MM.1S (cell line): ENCODE measurements around the gene TFDP1.

Experiments used
- DNase-seq: peaks from one replicate; pipeline ENCODE4 v3.0.0-alpha.2; 2015
- H2AFZ ChIP-seq: fragments of 300-600 bp; sonication (generic); 2 replicates; pipeline ENCODE4 v1.6.0; 2016; ENCODE audit warnings: antibody characterized with exemption, low read length
- H3F3A ChIP-seq: fragments of 300-600 bp; sonication (generic); 2 replicates; pipeline ENCODE4 v1.6.1; 2016; ENCODE audit warnings: mild to moderate bottlenecking, antibody characterized with exemption, low read length, moderate library complexity, mixed read lengths; ENCODE audit not compliant: insufficient read depth
- H3K27ac ChIP-seq: fragments of 300-600 bp; sonication (generic); 2 replicates; pipeline ENCODE4 v1.5.1; 2016; ENCODE audit warnings: mild to moderate bottlenecking, low read length
- H3K27me3 ChIP-seq: fragments of 300-600 bp; sonication (generic); replicated peaks from 2 replicates; pipeline ENCODE4 v1.6.0; 2016; ENCODE audit warnings: low read length; ENCODE audit not compliant: insufficient read depth
- H3K36me3 ChIP-seq: fragments of 300-600 bp; sonication (generic); replicated peaks from 2 replicates; pipeline ENCODE4 v1.6.1; 2016; ENCODE audit warnings: mild to moderate bottlenecking, low read length, mixed read lengths; ENCODE audit not compliant: insufficient read depth
- H3K4me1 ChIP-seq: fragments of 300-600 bp; sonication (generic); 2 replicates; pipeline ENCODE4 v1.6.1; 2016; ENCODE audit warnings: low read length, mixed read lengths
- H3K4me2 ChIP-seq: fragments of 300-600 bp; sonication (generic); 2 replicates; pipeline ENCODE4 v1.6.0; 2016; ENCODE audit warnings: low read depth, low read length
- H3K4me3 ChIP-seq: fragments of 300-600 bp; sonication (generic); 2 replicates; pipeline ENCODE4 v1.5.1; 2016; ENCODE audit warnings: low read length, mixed read lengths
- H3K79me2 ChIP-seq: fragments of 300-600 bp; sonication (generic); 2 replicates; pipeline ENCODE4 v1.6.1; 2016; ENCODE audit warnings: mixed run types, low read length, mixed read lengths
- H3K9ac ChIP-seq: fragments of 300-600 bp; sonication (generic); 2 replicates; pipeline ENCODE4 v1.6.1; 2016; ENCODE audit warnings: low read length, mixed read lengths
- H3K9me2 ChIP-seq: fragments of 300-600 bp; sonication (generic); replicated peaks from 2 replicates; pipeline ENCODE4 v1.6.1; 2016; ENCODE audit warnings: mild to moderate bottlenecking, low read length, mixed read lengths; ENCODE audit not compliant: insufficient read depth
- H3K9me3 ChIP-seq: fragments of 300-600 bp; sonication (generic); replicated peaks from 2 replicates; pipeline ENCODE4 v1.6.1; 2016; ENCODE audit warnings: mild to moderate bottlenecking, low read length, mixed read lengths; ENCODE audit not compliant: insufficient read depth
- H4K20me1 ChIP-seq: fragments of 300-600 bp; sonication (generic); 2 replicates; pipeline ENCODE4 v1.6.1; 2016; ENCODE audit warnings: mild to moderate bottlenecking, low read length, moderate library complexity, mixed read lengths; ENCODE audit not compliant: insufficient read depth
- CTCF ChIP-seq: fragments of 300-600 bp; sonication (generic); IDR thresholded peaks from 2 replicates; pipeline ENCODE4 v1.5.1; 2016; ENCODE audit warnings: antibody characterized with exemption, low read length, mixed read lengths
- EZH2 ChIP-seq: fragments of 300-600 bp; sonication (generic); optimal IDR thresholded peaks from 2 replicates; pipeline ENCODE3; 2017; ENCODE audit warnings: low read depth, mild to moderate bottlenecking, antibody characterized with exemption, low read length, mixed read lengths
- EZH2phosphoT487 ChIP-seq: fragments of 300-600 bp; sonication (generic); IDR thresholded peaks from 2 replicates; pipeline ENCODE4 v1.6.1; 2018; ENCODE audit warnings: antibody characterized with exemption, low read length

TFDP1 gene

GRCh38 chr13:113671066-113672001 lies 86.8 kb downstream of the TFDP1 start:
- TF ChIP-seq CTCF, result no peak
- no peak for TF ChIP-seq EZH2
- no peaks in the 10 kb centered on the region for H3K9me2 ChIP-seq
- no peaks in the 10 kb centered on the region for H3F3A ChIP-seq
- H3K79me2 ChIP-seq, result no peaks in the 10 kb centered on the region
- peaks cover 23% of the 10 kb centered on the region for H3K27me3 ChIP-seq
- no peaks in the 10 kb centered on the region for H3K36me3 ChIP-seq
- no peak for DNase-seq
- no peak overlapping the region for H3K4me3 ChIP-seq
- no peaks in the 10 kb centered on the region for H4K20me1 ChIP-seq
- no peak overlapping the region for H2AFZ ChIP-seq
- H3K9me3 ChIP-seq, result no peaks in the 10 kb centered on the region
- H3K27ac ChIP-seq, result no peak overlapping the region
- H3K4me1 ChIP-seq, result no peaks in the 10 kb centered on the region
- no peak overlapping the region for H3K9ac ChIP-seq
- no peak overlapping the region for H3K4me2 ChIP-seq

- H3K9ac ChIP-seq, result no peak overlapping the region
- TF ChIP-seq EZH2phosphoT487, result no peak
- no peak for TF ChIP-seq CTCF
- no peak for TF ChIP-seq EZH2
- H3K9me2 ChIP-seq, result no peaks in the 10 kb centered on the region
- H3K27ac ChIP-seq, result no peak overlapping the region
- no peaks in the 10 kb centered on the region for H4K20me1 ChIP-seq
- no peak overlapping the region for H2AFZ ChIP-seq
- no peaks in the 10 kb centered on the region for H3K9me3 ChIP-seq
- no peaks in the 10 kb centered on the region for H3K4me1 ChIP-seq
- H3F3A ChIP-seq, result no peaks in the 10 kb centered on the region
- H3K79me2 ChIP-seq, result no peaks in the 10 kb centered on the region
- no peak overlapping the region for H3K4me2 ChIP-seq
- peaks cover 23% of the 10 kb centered on the region for H3K27me3 ChIP-seq
- no peak overlapping the region for H3K4me3 ChIP-seq
- no peak for DNase-seq
- H3K36me3 ChIP-seq, result no peaks in the 10 kb centered on the region
Observed at GRCh38 chr13:113672002-113672651, 87.6 kb downstream of the TFDP1 start.
